CD14-positive monocyte (primary cell): ENCODE data around the gene TTPAL. TPM values are rescaled to one million over a fixed set of nuclear protein-coding genes. Genes with fewer than 3 reads are reported as not detected.
"Not testable (repeated sequence)": the region's sequence is repeated elsewhere in the genome, so short reads cannot be mapped to it uniquely, and the experiment has no call there.

Experiments used
- DNase-seq, 3 donors: peaks; one replicate each; pipeline ENCODE4 v3.0.0-alpha.2; 2011 to 2022
- H2AFZ ChIP-seq: 2 replicates; pipeline ENCODE4 v1.6.0; 2012; ENCODE audit warnings: mild to moderate bottlenecking, low read depth, low read length, inconsistent platforms; ENCODE audit not compliant: insufficient read depth, poor library complexity, severe bottlenecking
- H3K27ac ChIP-seq, 2 donors: 1 replicate in 1 of 2; 2 replicates in 1 of 2; pipeline ENCODE4 v1.5.1; 2012 to 2013; ENCODE audit warnings: low read length in 2 of 2, control low read depth in 1 of 2, inconsistent platforms in 1 of 2, low read depth in 1 of 2, mild to moderate bottlenecking in 1 of 2
- H3K27me3 ChIP-seq, 2 donors: one replicate each; pipeline versions ENCODE4 v1.6.0 to v1.6.1; 2011 to 2013; ENCODE audit warnings: low read length in 2 of 2; ENCODE audit not compliant: control insufficient read depth in 2 of 2, insufficient read depth in 2 of 2
- H3K36me3 ChIP-seq, 2 donors: replicated peaks in 1 of 2; 1 replicate in 1 of 2; 2 replicates in 1 of 2; pipeline versions ENCODE4 v1.5.1 to v1.6.1; 2012 to 2013; ENCODE audit warnings: low read length in 2 of 2, control low read depth in 1 of 2, inconsistent platforms in 1 of 2, mild to moderate bottlenecking in 1 of 2; ENCODE audit not compliant: insufficient read depth in 2 of 2, control insufficient read depth in 1 of 2
- H3K4me1 ChIP-seq, 2 donors: 1 replicate in 1 of 2; 2 replicates in 1 of 2; pipeline versions ENCODE4 v1.5.1 to v1.6.1; 2012 to 2013; ENCODE audit warnings: low read length in 2 of 2, control low read depth in 1 of 2, inconsistent platforms in 1 of 2, mild to moderate bottlenecking in 1 of 2, moderate library complexity in 1 of 2; ENCODE audit not compliant: insufficient read depth in 2 of 2, control insufficient read depth in 1 of 2
- H3K4me2 ChIP-seq: replicated peaks from 2 replicates; pipeline ENCODE3; 2012; ENCODE audit warnings: low read length, moderate library complexity, mild to moderate bottlenecking; ENCODE audit not compliant: poor library complexity, severe bottlenecking; ENCODE audit errors: extremely low read depth
- H3K4me3 ChIP-seq, 3 experiments: fragments of 200-600 bp in 1 of 3; sonication (generic) in 1 of 3; replicated peaks in 1 of 3; 1 replicate in 2 of 3; 2 replicates in 1 of 3; pipeline ENCODE4 v1.5.1; 2011 to 2013; ENCODE audit warnings: low read length in 3 of 3, mild to moderate bottlenecking in 3 of 3, control low read depth in 2 of 3, low read depth in 2 of 3, inconsistent platforms in 1 of 3, moderate library complexity in 1 of 3
- H3K79me2 ChIP-seq: 2 replicates; pipeline ENCODE4 v1.6.0; 2012; ENCODE audit warnings: mild to moderate bottlenecking, control low read depth, inconsistent platforms, low read length, moderate library complexity; ENCODE audit not compliant: insufficient read depth
- H3K9ac ChIP-seq: 2 replicates; pipeline ENCODE4 v1.6.0; 2017; ENCODE audit warnings: low read length, mild to moderate bottlenecking; ENCODE audit not compliant: insufficient read depth, poor library complexity, severe bottlenecking
- H3K9me3 ChIP-seq, 2 donors: replicated peaks in 1 of 2; 1 replicate in 1 of 2; 2 replicates in 1 of 2; pipeline versions ENCODE4 v1.5.1 to v1.6.1; 2012 to 2013; ENCODE audit warnings: low read length in 2 of 2, control low read depth in 1 of 2; ENCODE audit not compliant: control insufficient read depth in 1 of 2, insufficient read depth in 1 of 2
- H4K20me1 ChIP-seq: 2 replicates; pipeline ENCODE4 v1.6.0; 2012; ENCODE audit warnings: mild to moderate bottlenecking, low read length, control low read depth, moderate library complexity; ENCODE audit not compliant: insufficient read depth
- H3K27ac Mint-ChIP-seq, 7 donors: one replicate each; pipeline ENCODE4 v1.8.0; 2020; ENCODE audit warnings: mild to moderate bottlenecking in 7 of 7, mixed read lengths in 7 of 7, moderate library complexity in 6 of 7, inconsistent platforms in 2 of 7
- H3K27me3 Mint-ChIP-seq, 3 donors: one replicate each; pipeline ENCODE4 v1.8.0; 2021 to 2022; ENCODE audit warnings: low read depth in 3 of 3, mild to moderate bottlenecking in 3 of 3, mixed read lengths in 3 of 3, moderate library complexity in 3 of 3, inconsistent platforms in 1 of 3
- H3K36me3 Mint-ChIP-seq, 2 donors: one replicate each; pipeline ENCODE4 v1.8.0; 2020; ENCODE audit warnings: mixed read lengths in 2 of 2, inconsistent platforms in 1 of 2, mild to moderate bottlenecking in 1 of 2
- H3K4me1 Mint-ChIP-seq: one replicate; pipeline ENCODE4 v1.8.0; 2020; ENCODE audit warnings: mild to moderate bottlenecking, mixed read lengths
- H3K4me3 Mint-ChIP-seq, 2 donors: one replicate each; pipeline ENCODE4 v1.8.0; 2020; ENCODE audit warnings: mild to moderate bottlenecking in 2 of 2, mixed read lengths in 2 of 2, moderate library complexity in 1 of 2
- H3K9me3 Mint-ChIP-seq, 7 donors: one replicate each; pipeline ENCODE4 v1.8.0; 2020 to 2022; ENCODE audit warnings: mixed read lengths in 7 of 7, mild to moderate bottlenecking in 6 of 7, moderate library complexity in 6 of 7, inconsistent platforms in 2 of 7
- CTCF ChIP-seq: fragments of 200-600 bp; IDR thresholded peaks from one replicate; pipeline ENCODE4 v1.8.0; 2022; ENCODE audit warnings: antibody characterized with exemption, mild to moderate bottlenecking
- WGBS: methylation state at CpG from one replicate; pipeline ENCODE4 v1.1.5; 2013; ENCODE audit warnings: missing lambda C conversion rate; ENCODE audit not compliant: insufficient coverage; 5-methylcytosine and 5-hydroxymethylcytosine counted together
- intact Hi-C, 2 donors: fragments of 100-400 bp; cut with micrococcal nuclease; formaldehyde crosslinking; loops; one replicate each; pipeline versions ENCODE4 v1.15.0 to v1.15.1; 2023
- polyA plus RNA-seq, 3 donors: library from polyadenylated mRNA; depleted of rRNA in 1 of 3; unstranded in 2 of 3; stranded (reverse) in 1 of 3; fragments of 300-500 nt in 2 of 3; fragments of >200 nt in 1 of 3; fragmentation: Illumina TruSeq in 2 of 3; gene quantifications; 1 replicate in 2 of 3; 2 replicates in 1 of 3; pipeline ENCODE4 v1.2.3, GENCODE V29; 2012 to 2021

The TTPAL gene
- polyA plus RNA-seq, 3 donors = 1.5 to 4.9 (median 3.0) TPM

- Histone ChIP-seq H2AFZ (no peak overlapping the region), H4K20me1 (no peaks in the 10 kb centered on the region), H3K27me3 (no peaks in the 10 kb centered on the region), H3K4me3 (no peak overlapping the region), H3K9me3 (no peaks in the 10 kb centered on the region), H3K36me3 (no peaks in the 10 kb centered on the region), H3K4me1 (peaks cover 12 to 15% of the 10 kb centered on the region in 2 donors), H3K79me2 (no peaks in the 10 kb centered on the region), H3K9ac (no peak overlapping the region), H3K4me2 (no peak overlapping the region), H3K27ac (no peak overlapping the region)
- Mint-ChIP-seq H3K4me3 (no peak overlapping the region), H3K27me3 (peaks cover 0 to 6% (median 4%) of the 10 kb centered on the region in 3 donors), H3K4me1 (peaks cover 15% of the 10 kb centered on the region), H3K27ac (no peak overlapping the region), H3K36me3 (no peaks in the 10 kb centered on the region), H3K9me3 (no peaks in the 10 kb centered on the region)
- TF ChIP-seq CTCF = no peak
- WGBS = 50% methylated on average over 1 of the region's 2 CpGs
- DNase-seq = no peak
- intact Hi-C loops = no loop called here
These were observed 4.2 kb upstream of the TTPAL start for GRCh38 chr20:44471481-44471882.

- intact Hi-C loops = not testable (repeated sequence)
- 100% methylated on average over 2 of the region's 9 CpGs for WGBS
These were observed 3.4 kb upstream of the TTPAL start for GRCh38 chr20:44472283-44472682.

More at GRCh38 chr20:44472283-44472682, 3.4 kb upstream of the TTPAL start:
- not testable (repeated sequence) for H3K4me3 ChIP-seq, H3K4me2 ChIP-seq, H3K27me3 ChIP-seq, H3K79me2 ChIP-seq, H3K9me3 Mint-ChIP-seq, H3K27ac ChIP-seq, H4K20me1 ChIP-seq, H3K36me3 ChIP-seq, H3K36me3 Mint-ChIP-seq, DNase-seq, H2AFZ ChIP-seq, H3K4me3 Mint-ChIP-seq, H3K9me3 ChIP-seq, H3K27ac Mint-ChIP-seq, H3K27me3 Mint-ChIP-seq, H3K9ac ChIP-seq
- H3K4me1 ChIP-seq = peaks cover 14 to 17% of the 10 kb centered on the region in 2 donors
- H3K4me1 Mint-ChIP-seq = peaks cover 19% of the 10 kb centered on the region
